SK-N-SH (cell line): ENCODE data around the gene SLC34A1. TPM values are rescaled to one million over a fixed set of nuclear protein-coding genes. Genes with fewer than 3 reads are reported as not detected.

Experiments
- CTCF ChIA-PET: fragments of 300-600, 350-600 bp; formaldehyde crosslinking; extraction: SDS; loops from one replicate; lab custom pipeline; 2021; lab: Yijun Ruan, JAX
- POLR2A ChIA-PET: fragments of 350-600 bp; sonication (Branson Sonifier 250); formaldehyde crosslinking; extraction: SDS; loops from one replicate; lab custom pipeline; 2020; ENCODE audit warnings: antibody characterized with exemption, inconsistent platforms; lab: Yijun Ruan, JAX
- DNase-seq: peaks from one replicate; pipeline ENCODE4 v3.0.0; 2012
- H2AFZ ChIP-seq: fragments of 200-600 bp; sonication (generic); 2 replicates; pipeline ENCODE4 v1.8.1; 2016; ENCODE audit warnings: antibody characterized with exemption, mild to moderate bottlenecking, low read depth
- H3F3A ChIP-seq: fragments of 200-600 bp; sonication (generic); replicated peaks from 2 replicates; pipeline ENCODE3; 2016; ENCODE audit warnings: antibody characterized with exemption, mild to moderate bottlenecking; ENCODE audit not compliant: insufficient read depth
- H3K27ac ChIP-seq, 2 experiments: fragments of 200-500 bp in 1 of 2; fragments of 200-600 bp in 1 of 2; sonication (Bioruptor generic) in 1 of 2; sonication (generic), shearing (Covaris generic) in 1 of 2; 2 replicates each; pipeline versions ENCODE4 v1.5.1 to v1.6.1; 2014 to 2016; ENCODE audit warnings: low read depth in 2 of 2, inconsistent platforms in 1 of 2, low read length in 1 of 2, mild to moderate bottlenecking in 1 of 2, mixed read lengths in 1 of 2
- H3K27me3 ChIP-seq: fragments of 200-600 bp; sonication (generic), shearing (Covaris generic); 2 replicates; pipeline ENCODE4 v1.6.1; 2016; ENCODE audit warnings: mixed run types; ENCODE audit not compliant: insufficient read depth
- H3K36me3 ChIP-seq, 2 experiments: fragments of 200-500 bp in 1 of 2; fragments of 200-600 bp in 1 of 2; sonication (Bioruptor generic) in 1 of 2; sonication (generic) in 1 of 2; replicated peaks in 1 of 2; 2 replicates each; pipeline versions ENCODE3 to v1.5.1; 2014 to 2016; ENCODE audit warnings: low read length in 1 of 2, mild to moderate bottlenecking in 1 of 2; ENCODE audit not compliant: insufficient read depth in 2 of 2, control insufficient read depth in 1 of 2
- H3K4me1 ChIP-seq, 2 experiments: fragments of 200-500 bp in 1 of 2; fragments of 200-600 bp in 1 of 2; sonication (Bioruptor generic) in 1 of 2; sonication (generic), shearing (Covaris generic) in 1 of 2; 2 replicates each; pipeline versions ENCODE4 v1.5.1 to v1.6.1; 2014 to 2016; ENCODE audit warnings: low read depth in 1 of 2, low read length in 1 of 2, mixed run types in 1 of 2; ENCODE audit not compliant: insufficient read depth in 2 of 2, control insufficient read depth in 1 of 2
- H3K4me2 ChIP-seq: fragments of 200-600 bp; sonication (generic), shearing (Covaris generic); 2 replicates; pipeline ENCODE4 v1.6.1; 2017; ENCODE audit warnings: mixed run types
- H3K4me3 ChIP-seq, 2 experiments: fragments of 200-500 bp in 1 of 2; fragments of 200-600 bp in 1 of 2; sonication (Bioruptor generic) in 1 of 2; sonication (generic), shearing (Covaris generic) in 1 of 2; 2 replicates each; pipeline versions ENCODE4 v1.5.1 to v1.8.1; 2014 to 2016; ENCODE audit warnings: low read depth in 2 of 2, inconsistent platforms in 1 of 2, low read length in 1 of 2, mild to moderate bottlenecking in 1 of 2, mixed read lengths in 1 of 2, moderate library complexity in 1 of 2
- H3K79me2 ChIP-seq: fragments of 200-600 bp; sonication (generic); 2 replicates; pipeline ENCODE4 v1.8.1; 2017; ENCODE audit warnings: mild to moderate bottlenecking; ENCODE audit not compliant: insufficient read depth
- H3K9ac ChIP-seq: fragments of 200-600 bp; sonication (generic); 2 replicates; pipeline ENCODE4 v1.6.1; 2017; ENCODE audit warnings: mixed run types
- H3K9me2 ChIP-seq: fragments of 200-600 bp; sonication (generic); 2 replicates; pipeline ENCODE4 v1.6.1; 2017; ENCODE audit warnings: mixed run types
- H3K9me3 ChIP-seq: fragments of 200-600 bp; sonication (generic); 2 replicates; pipeline ENCODE4 v1.6.1; 2017; ENCODE audit warnings: mixed run types, mild to moderate bottlenecking, moderate library complexity
- H4K20me1 ChIP-seq: fragments of 200-600 bp; sonication (generic); 2 replicates; pipeline ENCODE4 v1.6.1; 2017; ENCODE audit warnings: mild to moderate bottlenecking, mixed run types; ENCODE audit not compliant: insufficient read depth
- IRF3 ChIP-seq: fragments of 150-350 bp; IDR thresholded peaks from 2 replicates; pipeline ENCODE4 v1.6.1; 2016; ENCODE audit warnings: mild to moderate bottlenecking, low read depth, low read length
- NFIC ChIP-seq: IDR thresholded peaks from 2 replicates; pipeline ENCODE4 v1.4.0; 2012; ENCODE audit warnings: borderline replicate concordance
- RCOR1 ChIP-seq: fragments of 150-350 bp; IDR thresholded peaks from 2 replicates; pipeline ENCODE4 v1.6.1; 2017; ENCODE audit warnings: antibody characterized with exemption, low read length
- REST ChIP-seq: IDR thresholded peaks from 2 replicates; pipeline ENCODE4 v1.6.1; 2012; ENCODE audit warnings: mild to moderate bottlenecking, low read depth, low read length, moderate library complexity
- TAF1 ChIP-seq: IDR thresholded peaks from 2 replicates; pipeline ENCODE4 v1.6.1; 2012; ENCODE audit warnings: low read depth, mild to moderate bottlenecking, low read length, moderate library complexity, borderline replicate concordance
- USF2 ChIP-seq: fragments of 150-350 bp; IDR thresholded peaks from 2 replicates; pipeline ENCODE4 v1.6.1; 2017; ENCODE audit warnings: antibody characterized with exemption, low read length, low read depth, borderline replicate concordance
- WGBS: methylation state at CpG from one replicate; pipeline ENCODE4 v1.1.6; 2017; ENCODE audit warnings: low lambda C conversion rate; 5-methylcytosine and 5-hydroxymethylcytosine counted together
- polyA plus RNA-seq, 3 experiments: library from polyadenylated mRNA; depleted of rRNA; stranded (reverse); fragments of >200 nt; gene quantifications; 2 replicates each; pipeline ENCODE4 v1.2.3, GENCODE V29; 2012

Gene SLC34A1
- polyA plus RNA-seq, 1 of the 3 experiments (the other 2 are of a cell fraction): 0.03 TPM

GRCh38 chr5:177410575-177410974 lies 26.3 kb downstream of the SLC34A1 start:
- no peaks in the 10 kb centered on the region for H3K27me3 ChIP-seq
- CTCF ChIA-PET: interaction anchor here (0.8 to 1.4 kb wide), 3 partner anchors 11 to 91 kb away, joined by 3 to 4 read pairs (median 3); no protein-coding TSS in a partner anchor
- no peak overlapping the region for H3K27ac ChIP-seq
- H3K36me3 ChIP-seq: no peaks in the 10 kb centered on the region
- no peaks in the 10 kb centered on the region for H4K20me1 ChIP-seq
- no peak overlapping the region for H2AFZ ChIP-seq
- POLR2A ChIA-PET: interaction anchor here (0.6 kb wide), 1 partner anchor 30 kb away, joined by 3 read pairs; no protein-coding TSS in a partner anchor
- H3F3A ChIP-seq: peaks cover 7% of the 10 kb centered on the region
- H3K4me1 ChIP-seq: peaks cover 0 to under 1% of the 10 kb centered on the region in 2 experiments; a peak in 1 of 4 replicates
- H3K4me2 ChIP-seq: no peak overlapping the region
- no peaks in the 10 kb centered on the region for H3K9me3 ChIP-seq
- no peaks in the 10 kb centered on the region for H3K79me2 ChIP-seq
- WGBS: 78% methylated on average over 3 of the region's 3 CpGs
- no peak overlapping the region for H3K4me3 ChIP-seq
- no peaks in the 10 kb centered on the region for H3K9me2 ChIP-seq
- no peak for TF ChIP-seq REST
- no peak for TF ChIP-seq RCOR1
- no peak for TF ChIP-seq IRF3
- TF ChIP-seq USF2: no peak
- no peak for TF ChIP-seq NFIC
- no peak overlapping the region for H3K9ac ChIP-seq
- DNase-seq: no peak

GRCh38 chr5:177412603-177413233 lies 28.5 kb downstream of the SLC34A1 start:
- WGBS: 87% methylated on average over 8 of the region's 8 CpGs

More at GRCh38 chr5:177412603-177413233, 28.5 kb downstream of the SLC34A1 start:
- no peaks in the 10 kb centered on the region for H3K4me1 ChIP-seq
- no peak for TF ChIP-seq TAF1
- H2AFZ ChIP-seq: no peak overlapping the region
- H3K79me2 ChIP-seq: no peaks in the 10 kb centered on the region
- H3K27ac ChIP-seq: no peak overlapping the region
- H3K9ac ChIP-seq: no peak overlapping the region
- no peak overlapping the region for H3K4me3 ChIP-seq
- no peak for DNase-seq
- H3K27me3 ChIP-seq: no peaks in the 10 kb centered on the region
- H3K36me3 ChIP-seq: no peaks in the 10 kb centered on the region
- POLR2A ChIA-PET: no interaction called here
- CTCF ChIA-PET: interaction anchor here (0.8 to 8.9 kb wide), 4 partner anchors 9 to 88 kb away, joined by 3 to 75 read pairs (median 4); no protein-coding TSS in a partner anchor
- no peaks in the 10 kb centered on the region for H3K9me2 ChIP-seq
- no peaks in the 10 kb centered on the region for H4K20me1 ChIP-seq
- no peaks in the 10 kb centered on the region for H3K9me3 ChIP-seq
- H3F3A ChIP-seq: no peaks in the 10 kb centered on the region
- no peak overlapping the region for H3K4me2 ChIP-seq
